ENCODE measurements around the gene CTSA.

DNA sequence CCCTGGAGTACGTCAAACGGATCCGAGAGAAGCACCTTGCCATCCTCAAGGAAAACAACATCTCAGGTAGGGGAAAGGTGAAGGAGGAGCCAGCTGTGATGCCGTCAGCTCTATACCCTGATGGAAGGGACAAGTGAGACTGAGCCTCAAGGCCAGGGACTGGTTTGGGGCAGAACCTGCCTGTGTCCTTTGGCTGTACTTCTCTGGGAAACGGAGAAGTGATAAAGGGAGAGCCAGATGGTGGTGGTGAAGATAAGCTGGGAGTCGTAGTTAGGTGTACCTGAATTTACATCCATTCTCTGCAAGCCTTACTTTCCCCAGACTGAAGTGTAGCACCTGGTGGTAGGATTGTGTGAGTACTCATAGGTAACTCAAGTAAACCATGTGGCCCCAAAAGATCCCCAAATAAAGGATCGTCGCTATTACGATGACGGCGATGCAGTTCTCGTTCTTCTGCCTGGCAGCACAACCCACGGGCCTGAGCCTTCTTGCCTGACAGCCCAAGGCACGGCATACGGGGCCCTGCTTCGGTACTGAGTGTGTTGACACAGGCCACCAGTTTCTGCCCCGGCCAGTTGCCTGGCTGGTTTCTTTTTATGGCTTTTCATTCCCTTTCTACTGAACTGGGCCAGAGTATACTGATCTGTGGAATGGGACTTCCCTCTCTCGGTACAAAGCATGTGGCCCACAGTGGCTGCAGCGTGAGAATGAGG, 54.0 kb downstream of the CTSA start:
- TF ChIP-seq, protein P1, sequence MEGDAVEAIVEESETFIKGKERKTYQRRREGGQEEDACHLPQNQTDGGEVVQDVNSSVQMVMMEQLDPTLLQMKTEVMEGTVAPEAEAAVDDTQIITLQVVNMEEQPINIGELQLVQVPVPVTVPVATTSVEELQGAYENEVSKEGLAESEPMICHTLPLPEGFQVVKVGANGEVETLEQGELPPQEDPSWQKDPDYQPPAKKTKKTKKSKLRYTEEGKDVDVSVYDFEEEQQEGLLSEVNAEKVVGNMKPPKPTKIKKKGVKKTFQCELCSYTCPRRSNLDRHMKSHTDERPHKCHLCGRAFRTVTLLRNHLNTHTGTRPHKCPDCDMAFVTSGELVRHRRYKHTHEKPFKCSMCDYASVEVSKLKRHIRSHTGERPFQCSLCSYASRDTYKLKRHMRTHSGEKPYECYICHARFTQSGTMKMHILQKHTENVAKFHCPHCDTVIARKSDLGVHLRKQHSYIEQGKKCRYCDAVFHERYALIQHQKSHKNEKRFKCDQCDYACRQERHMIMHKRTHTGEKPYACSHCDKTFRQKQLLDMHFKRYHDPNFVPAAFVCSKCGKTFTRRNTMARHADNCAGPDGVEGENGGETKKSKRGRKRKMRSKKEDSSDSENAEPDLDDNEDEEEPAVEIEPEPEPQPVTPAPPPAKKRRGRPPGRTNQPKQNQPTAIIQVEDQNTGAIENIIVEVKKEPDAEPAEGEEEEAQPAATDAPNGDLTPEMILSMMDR (IDR thresholded peaks at IDR 0.05 in 2 of 3, conservative IDR thresholded peaks at IDR 0.05 in 1 of 3; ENCODE audit: borderline replicate concordance in 1 of 3, insufficient read depth in 1 of 3, low read depth in 2 of 3, low read length in 2 of 3), result peak in 1 of 3 experiments; percentile 35; a peak in 2 of 6 replicates
- TF ChIP-seq, protein P2, sequence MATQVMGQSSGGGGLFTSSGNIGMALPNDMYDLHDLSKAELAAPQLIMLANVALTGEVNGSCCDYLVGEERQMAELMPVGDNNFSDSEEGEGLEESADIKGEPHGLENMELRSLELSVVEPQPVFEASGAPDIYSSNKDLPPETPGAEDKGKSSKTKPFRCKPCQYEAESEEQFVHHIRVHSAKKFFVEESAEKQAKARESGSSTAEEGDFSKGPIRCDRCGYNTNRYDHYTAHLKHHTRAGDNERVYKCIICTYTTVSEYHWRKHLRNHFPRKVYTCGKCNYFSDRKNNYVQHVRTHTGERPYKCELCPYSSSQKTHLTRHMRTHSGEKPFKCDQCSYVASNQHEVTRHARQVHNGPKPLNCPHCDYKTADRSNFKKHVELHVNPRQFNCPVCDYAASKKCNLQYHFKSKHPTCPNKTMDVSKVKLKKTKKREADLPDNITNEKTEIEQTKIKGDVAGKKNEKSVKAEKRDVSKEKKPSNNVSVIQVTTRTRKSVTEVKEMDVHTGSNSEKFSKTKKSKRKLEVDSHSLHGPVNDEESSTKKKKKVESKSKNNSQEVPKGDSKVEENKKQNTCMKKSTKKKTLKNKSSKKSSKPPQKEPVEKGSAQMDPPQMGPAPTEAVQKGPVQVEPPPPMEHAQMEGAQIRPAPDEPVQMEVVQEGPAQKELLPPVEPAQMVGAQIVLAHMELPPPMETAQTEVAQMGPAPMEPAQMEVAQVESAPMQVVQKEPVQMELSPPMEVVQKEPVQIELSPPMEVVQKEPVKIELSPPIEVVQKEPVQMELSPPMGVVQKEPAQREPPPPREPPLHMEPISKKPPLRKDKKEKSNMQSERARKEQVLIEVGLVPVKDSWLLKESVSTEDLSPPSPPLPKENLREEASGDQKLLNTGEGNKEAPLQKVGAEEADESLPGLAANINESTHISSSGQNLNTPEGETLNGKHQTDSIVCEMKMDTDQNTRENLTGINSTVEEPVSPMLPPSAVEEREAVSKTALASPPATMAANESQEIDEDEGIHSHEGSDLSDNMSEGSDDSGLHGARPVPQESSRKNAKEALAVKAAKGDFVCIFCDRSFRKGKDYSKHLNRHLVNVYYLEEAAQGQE (IDR thresholded peaks at IDR 0.05; ENCODE audit: low read depth), result no peak
- TF ChIP-seq CEBPB (IDR thresholded peaks at IDR 0.05; ENCODE audit: low read depth), result no peak
- no peak for TF ChIP-seq EGR1 (IDR thresholded peaks at IDR 0.05; ENCODE audit: low read depth)
- no peak for TF ChIP-seq SIN3A (IDR thresholded peaks at IDR 0.05; ENCODE audit: low read depth)
- no peak for TF ChIP-seq EZH2phosphoT487 (IDR thresholded peaks at IDR 0.05; ENCODE audit: borderline replicate concordance)
- TF ChIP-seq, protein P3, sequence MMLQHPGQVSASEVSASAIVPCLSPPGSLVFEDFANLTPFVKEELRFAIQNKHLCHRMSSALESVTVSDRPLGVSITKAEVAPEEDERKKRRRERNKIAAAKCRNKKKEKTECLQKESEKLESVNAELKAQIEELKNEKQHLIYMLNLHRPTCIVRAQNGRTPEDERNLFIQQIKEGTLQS (IDR thresholded peaks at IDR 0.05), result no peak
- no peak for TF ChIP-seq POLR2A (IDR thresholded peaks at IDR 0.05; ENCODE audit: borderline replicate concordance, extremely low read depth, insufficient read depth, insufficient read length)
- TF ChIP-seq, protein P4, sequence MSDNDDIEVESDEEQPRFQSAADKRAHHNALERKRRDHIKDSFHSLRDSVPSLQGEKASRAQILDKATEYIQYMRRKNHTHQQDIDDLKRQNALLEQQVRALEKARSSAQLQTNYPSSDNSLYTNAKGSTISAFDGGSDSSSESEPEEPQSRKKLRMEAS (IDR thresholded peaks at IDR 0.05), result no peak
